Measurements from ENCODE around the gene ITPRIP.
A peak's percentile ranks its signal among the peaks of the same experiment; 100 is the strongest.

The ITPRIP gene

GRCh38 chr10:104340641-104341040 is 2.4 kb upstream of the ITPRIP start:
- DNase-seq (ENCODE audit: low read depth), result no peak

GRCh38 chr10:104340111-104340526 is 1.9 kb upstream of the ITPRIP start:
- no peak for DNase-seq (ENCODE audit: low read depth)

GRCh38 chr10:104339469-104340110 is 1.3 kb upstream of the ITPRIP start:
- no peak for DNase-seq (ENCODE audit: low read depth)

- no peak for DNase-seq (ENCODE audit: low read depth)
Observed at GRCh38 chr10:104337521-104337984, 712 bp downstream of the ITPRIP start.

GRCh38 chr10:104336821-104337467 is 1.3 kb downstream of the ITPRIP start:
- DNase-seq (ENCODE audit: low read depth), result peak; percentile 72

GRCh38 chr10:104334965-104335650 is 3.2 kb downstream of the ITPRIP start:
- DNase-seq (ENCODE audit: low read depth), result no peak

GRCh38 chr10:104334561-104334960 is 3.7 kb downstream of the ITPRIP start:
- no peak for DNase-seq (ENCODE audit: low read depth)

- DNase-seq (ENCODE audit: low read depth), result no peak
Observed at GRCh38 chr10:104333728-104334373, 4.4 kb downstream of the ITPRIP start.

GRCh38 chr10:104333032-104333727 is 5.1 kb downstream of the ITPRIP start:
- DNase-seq (ENCODE audit: low read depth), result no peak

- no peak for DNase-seq (ENCODE audit: low read depth)
Observed at GRCh38 chr10:104332243-104333031, 5.8 kb downstream of the ITPRIP start.

- no peak for DNase-seq (ENCODE audit: low read depth)
Observed at GRCh38 chr10:104331208-104331838, 6.9 kb downstream of the ITPRIP start.

- DNase-seq (ENCODE audit: low read depth), result peak; percentile 91
Observed at GRCh38 chr10:104330168-104331110, 7.8 kb downstream of the ITPRIP start.

GRCh38 chr10:104329735-104330134 is 8.5 kb downstream of the ITPRIP start:
- DNase-seq (ENCODE audit: low read depth), result peak; percentile 89

GRCh38 chr10:104328896-104329710 is 9.2 kb downstream of the ITPRIP start:
- DNase-seq (ENCODE audit: low read depth), result peak; percentile 86

GRCh38 chr10:104328646-104328895 is 9.7 kb downstream of the ITPRIP start:
- no peak for DNase-seq (ENCODE audit: low read depth)

GRCh38 chr10:104327745-104328645 is 10.3 kb downstream of the ITPRIP start:
- DNase-seq (ENCODE audit: low read depth), result no peak

GRCh38 chr10:104326991-104327610 is 11.2 kb downstream of the ITPRIP start:
- no peak for DNase-seq (ENCODE audit: low read depth)
